GM18499 (cell line): ENCODE measurements around the gene SYNJ2.

Source experiments
- ATAC-seq: cut with Tn5 transposase; IDR thresholded peaks from one replicate; pipeline ENCODE4 v1.9.1; 2021; ENCODE audit warnings: moderate number of reproducible peaks; ENCODE audit not compliant: insufficient read depth, unreplicated experiment

Gene SYNJ2

GRCh38 chr6:158069800-158070195, 88.1 kb downstream of the SYNJ2 start:
- no peak for ATAC-seq

GRCh38 chr6:158070513-158070912, 88.8 kb downstream of the SYNJ2 start:
- ATAC-seq = no peak

GRCh38 chr6:158071121-158072082, 89.7 kb downstream of the SYNJ2 start:
- ATAC-seq = no peak

- ATAC-seq = no peak
Measured at GRCh38 chr6:158072083-158072721, 90.5 kb downstream of the SYNJ2 start.

- ATAC-seq = no peak
Measured at GRCh38 chr6:158073776-158074175, 92.1 kb downstream of the SYNJ2 start.

- ATAC-seq = no peak
Measured at GRCh38 chr6:158076548-158076947, 94.9 kb downstream of the SYNJ2 start.

GRCh38 chr6:158077676-158078075, 96.0 kb downstream of the SYNJ2 start:
- no peak for ATAC-seq

- no peak for ATAC-seq
Measured at GRCh38 chr6:158078320-158078719, 96.7 kb downstream of the SYNJ2 start.

- ATAC-seq = no peak
Measured at GRCh38 chr6:158080849-158081656, 99.4 kb downstream of the SYNJ2 start.

- ATAC-seq = no peak
Measured at GRCh38 chr6:158081657-158081935, 99.9 kb downstream of the SYNJ2 start.

GRCh38 chr6:158083455-158084325, 102.0 kb downstream of the SYNJ2 start:
- no peak for ATAC-seq

- ATAC-seq = no peak
Measured at GRCh38 chr6:158085261-158086053, 103.8 kb downstream of the SYNJ2 start.

GRCh38 chr6:158086054-158086503, 104.4 kb downstream of the SYNJ2 start:
- ATAC-seq = no peak

GRCh38 chr6:158086504-158087223, 105.0 kb downstream of the SYNJ2 start:
- no peak for ATAC-seq

- no peak for ATAC-seq
Measured at GRCh38 chr6:158087224-158087867, 105.7 kb downstream of the SYNJ2 start.

- no peak for ATAC-seq
Measured at GRCh38 chr6:158092806-158093205, 111.1 kb downstream of the SYNJ2 start.

- ATAC-seq = no peak
Measured at GRCh38 chr6:158095031-158095430, 113.4 kb downstream of the SYNJ2 start.

- no peak for ATAC-seq
Measured at GRCh38 chr6:158095671-158096070, 114.0 kb downstream of the SYNJ2 start.
